ENCODE results near the gene CFH.
"Not testable (repeated sequence)": the region's sequence is repeated elsewhere in the genome, so short reads cannot be mapped to it uniquely, and the experiment has no call there.

The CFH gene

GRCh38 chr1:196774175-196774574, 122.3 kb downstream of the CFH start:
- no peak for DNase-seq

DNA sequence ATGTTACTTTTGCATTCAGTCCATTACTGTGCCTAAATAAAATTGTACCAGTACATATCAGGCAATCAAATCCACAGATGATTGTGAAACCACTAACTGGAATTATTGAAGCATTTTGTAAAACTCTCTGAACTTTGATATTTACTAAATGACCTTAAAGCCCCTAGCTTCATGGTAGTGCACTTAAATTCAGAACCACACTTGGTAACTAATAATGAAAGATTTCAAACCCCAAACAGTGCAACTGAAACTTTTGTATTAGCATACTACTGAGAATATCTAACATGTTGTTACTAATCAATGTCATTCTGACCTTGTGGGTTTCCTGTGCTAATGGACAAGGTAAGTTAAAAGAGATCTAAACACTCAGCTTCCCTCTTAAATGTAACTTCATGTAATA, 122.8 kb downstream of the CFH start, which contains the start of gene CFHR3:
TSS of gene CFHR3 (plus strand) at position 238 of the 400 bp plus-strand sequence. CDS start at position 285, 47 bp downstream.
- DNase-seq, result no peak

DNA sequence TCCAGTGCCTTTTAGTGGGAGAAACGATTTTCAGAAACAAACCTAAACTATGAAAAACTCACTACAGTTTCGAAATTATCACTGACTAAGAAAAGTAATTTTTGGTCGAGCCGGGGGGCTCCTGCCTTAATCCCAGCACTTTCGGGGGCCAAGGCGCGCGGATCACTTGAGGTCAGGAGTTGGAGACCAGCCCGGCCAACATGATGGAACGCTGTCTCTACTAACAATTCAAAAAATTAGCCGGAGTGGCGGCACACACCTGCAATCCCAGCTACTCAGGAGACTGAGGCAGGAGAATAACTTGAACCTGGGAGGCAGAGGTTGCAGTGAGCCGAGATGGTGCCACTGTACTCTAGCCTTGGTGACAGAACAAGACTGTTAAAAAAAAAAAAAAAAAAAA, 125.8 kb downstream of the CFH start:
- DNase-seq, result no peak

DNA sequence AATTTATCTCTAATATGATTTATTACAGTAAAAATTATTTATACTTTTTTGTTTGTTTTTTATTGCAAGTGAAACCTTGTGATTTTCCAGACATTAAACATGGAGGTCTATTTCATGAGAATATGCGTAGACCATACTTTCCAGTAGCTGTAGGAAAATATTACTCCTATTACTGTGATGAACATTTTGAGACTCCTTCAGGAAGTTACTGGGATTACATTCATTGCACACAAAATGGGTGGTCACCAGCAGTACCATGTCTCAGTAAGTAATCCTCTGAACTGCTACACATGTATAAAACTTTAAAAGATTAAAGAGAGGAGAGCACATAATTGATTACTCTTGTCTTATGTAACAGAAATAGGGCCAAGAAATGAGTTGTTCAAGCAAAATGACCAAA, 127.2 kb downstream of the CFH start:
- DNase-seq, result no peak

GRCh38 chr1:196791252-196791651, 139.4 kb downstream of the CFH start:
- not testable (repeated sequence) for DNase-seq

- DNase-seq, result not testable (repeated sequence)
Observed at GRCh38 chr1:196794103-196794502, 142.3 kb downstream of the CFH start.
